HG03066 (cell line): ENCODE measurements around the gene EVC.

Experiments
- ATAC-seq: cut with Tn5 transposase; IDR thresholded peaks from one replicate; pipeline ENCODE4 v1.9.1; 2021; ENCODE audit warnings: low read depth; ENCODE audit not compliant: unreplicated experiment

Gene EVC

GRCh38 chr4:5753766-5754528, 42.9 kb downstream of the EVC start:
- ATAC-seq, result no peak

- no peak for ATAC-seq
Measured at GRCh38 chr4:5754529-5754881, 43.5 kb downstream of the EVC start.

GRCh38 chr4:5755161-5755560, 44.2 kb downstream of the EVC start:
- ATAC-seq, result no peak

DNA sequence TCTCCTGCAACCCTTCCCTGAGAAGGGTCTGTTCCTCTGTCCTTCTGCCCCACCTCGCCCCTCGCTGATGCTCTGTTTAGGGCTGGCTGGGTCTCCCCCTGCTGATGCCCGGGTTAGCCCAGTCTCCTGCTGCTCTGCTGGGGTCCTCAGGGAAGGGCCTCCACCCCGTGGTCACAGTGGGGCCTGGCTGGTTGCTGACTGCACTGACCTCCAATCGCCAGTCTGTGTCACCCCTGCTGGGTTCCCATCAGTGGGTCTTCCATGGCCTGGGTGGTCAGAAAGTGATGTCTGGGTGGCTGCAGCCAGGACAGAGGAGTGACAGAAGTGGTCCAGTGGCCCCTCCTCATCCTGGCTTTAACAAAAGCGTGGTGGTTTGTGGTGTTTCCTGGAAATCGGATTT, 44.7 kb downstream of the EVC start:
- ATAC-seq, result no peak

- ATAC-seq, result no peak
Measured at GRCh38 chr4:5756271-5756670, 45.3 kb downstream of the EVC start.

DNA sequence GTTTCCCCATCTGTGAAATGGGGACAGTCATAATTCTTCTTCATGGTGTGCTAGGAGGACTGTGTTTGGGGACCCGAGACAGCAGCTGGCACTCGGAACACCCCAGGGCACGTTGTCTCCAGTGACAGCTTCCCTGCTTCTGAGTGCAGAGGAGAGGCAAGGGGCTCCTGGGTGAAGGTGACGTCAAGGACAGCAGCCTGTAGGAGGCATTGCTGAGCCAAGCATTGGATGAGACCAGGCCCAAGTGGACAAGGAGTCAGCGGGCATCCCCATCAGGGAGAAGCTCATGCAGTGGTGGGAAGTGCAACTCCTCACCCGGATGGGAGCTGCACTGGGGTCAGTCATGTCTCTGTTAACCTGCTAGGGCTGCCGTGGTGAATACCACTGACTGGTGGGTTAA, 46.1 kb downstream of the EVC start:
- no peak for ATAC-seq

- no peak for ATAC-seq
Measured at GRCh38 chr4:5757536-5757935, 46.5 kb downstream of the EVC start.

DNA sequence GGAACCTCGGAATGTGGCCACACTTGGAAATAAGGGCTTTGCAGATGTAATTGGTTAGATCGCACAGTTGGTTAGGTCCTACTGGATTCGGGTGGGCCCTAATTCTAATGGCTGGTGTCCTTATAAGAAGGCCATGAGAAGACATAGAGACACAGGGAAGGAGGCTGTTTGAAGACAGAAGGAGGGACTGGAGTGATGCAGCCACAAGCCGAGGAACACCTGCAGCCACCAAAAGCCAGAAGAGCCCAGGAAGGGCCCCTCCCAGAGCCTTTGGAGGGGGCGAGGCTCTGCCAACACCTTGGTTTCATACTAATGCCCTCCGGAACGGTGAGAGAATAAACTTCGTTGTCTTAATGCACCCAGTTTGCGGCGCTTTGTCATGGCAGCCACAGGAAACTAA, 47.0 kb downstream of the EVC start:
- ATAC-seq, result no peak

GRCh38 chr4:5758741-5759140, 47.7 kb downstream of the EVC start:
- no peak for ATAC-seq

GRCh38 chr4:5759236-5760075, 48.5 kb downstream of the EVC start:
- no peak for ATAC-seq

- no peak for ATAC-seq
Measured at GRCh38 chr4:5760246-5760645, 49.2 kb downstream of the EVC start.

DNA sequence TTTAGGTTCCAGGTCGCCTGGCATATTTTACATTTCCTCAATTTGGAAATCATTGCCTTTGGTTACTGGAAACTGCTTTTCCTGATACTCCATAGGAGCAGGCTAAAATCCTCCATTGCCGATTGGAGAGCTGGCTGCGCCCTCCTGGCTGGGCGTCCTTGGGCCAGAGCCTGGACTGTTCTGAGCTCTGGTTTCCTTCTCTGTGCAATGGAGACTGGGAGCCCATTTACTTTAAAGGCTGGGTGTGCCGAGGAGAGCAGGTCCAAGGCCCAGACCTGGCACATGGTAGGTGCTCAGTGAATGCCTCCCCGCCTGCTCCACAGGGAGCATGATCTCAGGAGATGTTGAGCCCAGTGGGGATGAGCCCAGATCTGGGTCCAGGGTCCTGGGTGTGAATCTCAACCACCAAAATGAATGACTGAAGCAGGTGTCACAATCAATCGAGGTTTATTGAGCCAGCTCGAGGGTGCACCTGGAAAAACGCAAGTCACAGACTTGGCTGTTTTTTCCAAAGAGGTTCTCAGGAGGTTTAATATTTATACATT, 50.0 kb downstream of the EVC start:
- ATAC-seq, result no peak

DNA sequence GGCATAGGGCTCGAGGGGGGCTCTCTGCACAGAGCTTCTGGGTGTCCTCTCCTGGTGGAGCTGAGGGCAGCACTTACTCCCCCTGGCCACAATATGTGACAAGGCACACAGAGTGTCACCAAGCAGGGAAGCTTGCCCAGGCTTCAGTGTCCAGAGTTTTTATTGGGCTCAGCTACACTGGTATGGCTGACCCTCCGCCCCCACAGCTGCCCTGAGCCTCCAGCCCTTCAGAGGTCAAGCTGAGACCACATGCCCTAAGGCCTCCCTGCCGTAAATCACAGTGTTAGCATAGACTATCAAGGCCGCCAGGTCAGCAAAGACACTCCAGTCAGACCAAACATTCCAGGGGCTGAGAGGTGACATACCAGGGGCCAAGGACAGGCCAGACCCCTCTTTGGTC, 59.0 kb downstream of the EVC start:
- no peak for ATAC-seq

- no peak for ATAC-seq
Measured at GRCh38 chr4:5772528-5773270, 61.7 kb downstream of the EVC start.

GRCh38 chr4:5773271-5773555, 62.2 kb downstream of the EVC start:
- no peak for ATAC-seq

DNA sequence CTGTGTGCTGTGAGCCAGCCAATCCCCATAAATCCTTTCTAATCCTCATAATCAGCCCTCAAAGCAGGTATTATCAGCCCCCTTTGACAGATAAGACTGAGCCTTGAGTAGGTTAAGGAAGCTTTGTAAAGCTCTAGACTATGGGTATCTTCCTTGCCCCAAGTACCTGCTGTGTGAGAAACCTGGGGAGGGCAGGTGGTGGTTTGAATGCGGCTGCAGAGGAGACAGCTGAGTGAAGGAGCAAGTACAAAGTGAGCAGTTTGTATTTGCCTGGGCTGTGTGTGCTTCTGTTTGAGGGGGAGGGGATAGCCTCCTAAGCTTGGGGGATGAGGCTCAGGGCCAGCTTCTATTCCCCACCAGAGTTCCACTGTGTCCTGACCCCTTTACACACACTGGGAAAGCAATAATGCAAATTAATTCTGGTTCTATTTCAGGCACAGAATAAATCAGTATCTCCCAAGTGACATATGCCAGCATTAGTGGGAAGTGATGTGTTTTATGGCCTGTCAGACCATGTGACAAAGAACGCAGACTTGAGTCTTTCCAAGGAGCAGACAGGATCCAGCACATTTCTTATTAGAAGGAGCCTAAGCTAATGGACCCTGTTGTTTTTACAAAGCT, 63.5 kb downstream of the EVC start:
- no peak for ATAC-seq

DNA sequence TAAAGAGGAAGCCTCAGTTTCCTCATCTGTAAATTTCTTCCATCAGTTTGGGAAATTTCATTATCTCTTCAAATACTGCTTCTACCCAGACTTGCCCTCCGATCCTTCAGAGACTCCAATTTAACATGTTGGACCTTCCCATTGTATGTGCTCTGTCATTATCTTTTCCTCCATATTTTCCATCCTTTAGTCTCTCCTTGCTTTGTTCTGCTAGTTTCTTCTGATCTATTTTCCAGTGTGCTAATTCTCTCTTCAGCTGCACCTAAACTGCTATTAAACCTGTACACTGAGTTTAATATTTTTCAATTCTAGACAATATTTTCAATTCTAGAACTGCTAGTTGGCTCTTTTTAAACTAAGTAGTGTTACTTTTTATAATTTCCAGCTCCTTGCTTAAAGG, 65.5 kb downstream of the EVC start:
- no peak for ATAC-seq

DNA sequence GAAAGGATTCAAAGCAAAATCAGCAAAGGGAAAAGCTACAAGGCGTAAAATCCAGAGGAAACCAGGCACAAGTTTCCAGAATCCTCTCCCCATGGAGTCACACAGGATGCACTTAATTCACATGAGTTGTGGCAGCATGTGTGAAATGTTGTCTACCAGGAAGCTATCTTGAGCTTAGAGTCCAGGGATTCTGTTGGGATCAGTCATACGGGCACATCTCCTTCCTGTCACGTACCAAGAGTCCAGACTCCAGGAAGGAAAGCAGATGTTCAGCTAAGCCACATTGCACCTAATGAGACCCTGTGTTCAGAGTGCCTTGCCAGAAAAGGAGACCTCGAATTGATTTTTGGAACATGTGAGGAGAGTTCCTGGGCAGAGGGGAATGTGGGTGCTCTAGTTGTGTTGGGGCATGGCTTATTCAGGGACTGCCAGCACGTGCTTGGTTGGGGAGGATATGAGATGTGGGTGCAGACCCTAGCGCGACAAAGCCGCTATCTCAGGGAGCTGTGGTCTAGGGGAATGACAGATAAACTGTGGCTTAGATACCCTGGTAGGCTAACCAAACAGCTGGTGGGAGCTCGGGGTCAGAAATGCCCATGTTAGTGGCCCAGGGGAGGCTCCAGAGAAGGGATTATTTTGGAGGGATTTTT, 70.0 kb downstream of the EVC start:
- ATAC-seq, result no peak

DNA sequence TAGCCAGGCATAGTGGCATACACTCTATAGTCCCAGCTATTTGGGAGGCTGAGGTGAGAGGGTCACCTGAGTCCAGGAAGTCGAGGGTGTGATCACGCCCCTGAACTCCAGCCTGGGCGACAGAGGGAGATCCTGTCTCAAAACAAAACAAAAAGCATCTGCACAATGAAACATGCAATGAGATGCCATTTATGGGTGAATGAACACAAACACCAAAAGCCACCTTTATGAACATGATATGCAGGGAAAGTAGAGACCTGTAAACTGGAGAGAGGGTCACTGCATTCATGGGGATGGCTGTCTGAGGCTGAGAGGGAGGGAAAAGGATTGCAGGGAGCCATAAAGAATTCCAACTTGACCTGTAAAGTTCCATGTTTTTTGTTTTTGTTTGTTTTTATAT, 70.7 kb downstream of the EVC start:
- no peak for ATAC-seq

- ATAC-seq, result no peak
Measured at GRCh38 chr4:5782829-5783476, 72.0 kb downstream of the EVC start.
